Amygdala (tissue), 56 donors: ENCODE measurements around the gene GTF2IRD2.
"Not testable (repeated sequence)": the region's sequence is repeated elsewhere in the genome, so short reads cannot be mapped to it uniquely, and the experiment has no call there.

Experiments
- DNase-seq, 56 donors: peaks; one replicate each; lab custom pipeline; 2025; lab: John Stamatoyannopoulos, UW

Gene GTF2IRD2

DNA sequence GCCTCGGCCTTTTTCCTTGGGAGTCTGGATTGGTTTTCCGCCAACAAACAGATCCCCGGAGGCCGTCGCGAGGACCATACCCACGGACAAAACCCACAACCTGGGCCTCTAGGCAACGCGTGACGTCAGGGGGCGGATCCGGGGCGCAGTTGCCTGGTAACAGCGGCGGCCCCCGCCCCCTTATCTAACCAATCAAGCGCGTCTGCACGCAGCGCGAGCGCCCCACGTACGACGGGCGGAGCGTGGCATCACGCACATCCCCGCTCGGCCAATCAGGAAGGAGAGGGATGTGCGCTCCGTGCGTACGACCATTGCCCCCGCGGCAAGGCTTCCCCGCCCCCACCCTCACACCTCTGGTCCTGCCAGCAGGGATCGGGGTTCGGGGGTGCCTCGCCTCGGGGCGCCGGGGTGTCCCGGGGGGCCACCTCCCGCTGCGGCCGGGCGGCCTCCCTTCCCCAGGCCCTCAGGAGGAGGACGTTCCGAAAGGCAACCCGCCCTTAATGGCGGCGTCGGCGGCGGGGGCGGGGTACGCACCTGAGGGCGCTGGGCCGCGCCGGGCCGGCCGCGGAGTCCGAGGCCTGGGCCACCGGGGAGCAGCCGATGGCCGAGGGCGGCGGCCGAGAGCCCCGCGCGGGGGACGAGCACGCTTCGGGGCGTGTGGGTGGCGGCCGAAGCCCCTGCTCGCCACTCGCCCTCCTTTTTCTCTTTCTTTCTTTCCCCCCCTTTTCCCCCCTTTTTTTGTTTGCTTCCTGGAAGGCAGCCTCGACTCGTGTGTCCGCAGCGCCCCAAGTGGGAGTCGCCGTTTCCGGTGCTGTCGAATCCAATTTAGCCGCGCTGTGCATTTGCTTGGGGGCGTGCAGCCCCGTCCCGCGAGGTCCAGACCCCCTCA, at the start of gene GTF2IRD2:
Gene GTF2IRD2, minus strand, starts transcription at position 773 of the 889 bp plus-strand sequence. CDS start 15,227 bp downstream, outside the sequence.
- peak in 6 of 56 donors; percentile 21 to 63 (median 44) for DNase-seq

DNA sequence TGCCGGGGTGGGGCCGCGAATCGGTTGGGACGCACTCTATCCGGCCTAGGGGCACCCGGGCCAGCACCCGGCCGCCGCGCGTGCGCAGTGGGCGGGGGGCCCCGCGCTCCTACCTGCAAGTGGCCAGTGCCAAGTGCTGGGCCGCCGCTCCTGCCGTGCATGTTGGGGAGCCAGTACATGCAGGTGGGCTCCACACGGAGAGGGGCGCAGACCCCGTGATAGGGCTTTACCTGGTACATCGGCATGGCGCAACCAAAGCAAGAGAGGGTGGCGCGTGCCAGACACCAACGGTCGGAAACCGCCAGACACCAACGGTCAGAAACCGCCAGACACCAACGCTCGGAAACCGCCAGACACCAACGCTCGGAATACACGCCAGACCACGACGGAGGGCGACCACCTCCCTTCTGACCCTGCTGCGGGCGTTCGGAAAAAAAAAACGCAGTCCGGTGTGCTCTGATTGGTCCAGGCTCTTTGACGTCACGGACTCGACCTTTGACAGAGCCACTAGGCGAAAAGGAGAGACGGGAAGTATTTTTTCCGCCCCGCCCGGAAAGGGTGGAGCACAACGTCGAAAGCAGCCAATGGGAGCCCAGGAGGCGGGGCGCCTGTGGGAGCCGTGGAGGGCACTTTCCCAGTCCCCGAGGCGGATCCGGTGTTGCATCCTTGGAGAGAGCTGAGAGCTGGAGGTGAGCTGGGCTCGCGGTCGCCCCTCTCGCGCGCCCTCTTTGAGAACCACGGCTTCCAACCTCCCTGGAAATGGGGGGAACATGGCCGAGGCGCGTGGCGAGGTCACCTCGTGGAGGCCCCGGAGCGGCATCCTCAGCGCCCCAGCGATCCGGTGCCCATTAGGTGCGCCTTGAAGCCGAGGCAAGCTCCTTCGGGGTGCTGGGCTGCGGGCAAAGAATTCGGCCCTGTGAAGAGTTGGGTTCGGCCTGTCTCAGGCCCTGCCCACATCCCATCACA, 39.0 kb upstream of the GTF2IRD2 start:
- DNase-seq: peak in 49 of 56 donors; percentile 4 to 87 (median 63)

DNA sequence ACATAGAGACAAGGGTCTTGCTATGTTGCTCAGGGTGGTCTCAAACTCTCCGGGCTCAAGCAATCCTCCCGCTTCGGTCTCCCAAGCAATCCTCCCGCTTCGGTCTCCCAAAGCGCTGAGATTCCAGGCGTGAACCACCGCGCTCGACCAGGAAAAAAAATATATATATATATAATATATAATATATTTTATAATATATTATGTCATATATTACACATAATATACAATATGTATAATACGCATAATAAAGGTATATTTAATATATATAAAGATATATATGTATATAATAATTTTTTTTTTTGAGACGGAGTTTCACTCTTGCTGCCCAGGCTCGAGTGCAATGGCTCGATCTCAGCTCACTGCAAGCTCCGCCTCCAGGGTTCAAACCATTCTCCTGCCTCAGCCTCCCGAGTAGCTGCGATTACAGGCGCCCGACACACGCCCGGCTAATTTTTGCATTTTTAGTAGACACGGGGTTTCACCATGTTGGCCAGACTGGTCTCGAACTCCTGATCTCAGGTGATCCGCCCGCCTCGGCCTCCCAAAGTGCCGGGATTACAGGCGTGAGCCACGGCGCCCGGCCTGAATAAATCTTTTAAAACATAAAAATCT, 38.2 kb upstream of the GTF2IRD2 start:
- not testable (repeated sequence) for DNase-seq

DNA sequence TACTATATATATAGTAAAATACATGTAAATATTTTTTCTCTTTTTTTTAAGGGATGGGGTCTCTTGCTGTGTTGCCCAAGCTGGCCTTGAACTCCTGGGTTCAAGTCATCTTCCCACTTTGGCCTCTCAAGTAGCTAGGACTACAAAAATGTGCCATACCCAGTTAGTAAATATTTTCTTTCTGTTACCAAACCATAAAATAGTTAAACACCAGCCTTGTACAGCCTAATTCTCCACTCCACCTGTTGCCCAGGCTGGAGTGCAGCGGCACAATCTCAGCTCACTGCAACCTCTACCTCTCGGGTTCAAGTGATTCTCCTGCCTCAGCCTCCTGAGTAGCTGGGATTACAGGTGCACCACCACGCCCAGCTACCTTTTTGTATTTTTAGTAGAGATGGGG, 33.9 kb upstream of the GTF2IRD2 start:
- DNase-seq: not testable (repeated sequence)

DNA sequence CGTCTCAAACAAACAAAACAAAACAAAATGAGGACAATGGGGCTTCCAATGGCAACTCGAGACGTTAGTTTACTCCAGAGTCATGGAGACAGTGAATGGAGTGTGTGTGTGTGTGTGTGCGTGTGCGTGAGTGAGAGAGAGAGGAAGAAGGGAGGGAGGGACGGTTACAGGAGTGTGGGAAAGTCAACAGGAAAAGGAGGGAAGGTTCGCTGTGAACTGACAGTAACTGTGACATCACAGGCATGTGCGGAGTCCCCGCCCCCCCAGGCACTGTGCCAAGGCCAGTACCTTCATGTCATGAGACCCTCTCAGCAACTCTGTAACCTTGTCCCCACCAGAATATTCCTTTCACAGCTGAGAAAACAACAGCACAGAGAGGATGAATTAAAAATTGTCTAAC, 30.7 kb upstream of the GTF2IRD2 start:
- DNase-seq: not testable (repeated sequence)

DNA sequence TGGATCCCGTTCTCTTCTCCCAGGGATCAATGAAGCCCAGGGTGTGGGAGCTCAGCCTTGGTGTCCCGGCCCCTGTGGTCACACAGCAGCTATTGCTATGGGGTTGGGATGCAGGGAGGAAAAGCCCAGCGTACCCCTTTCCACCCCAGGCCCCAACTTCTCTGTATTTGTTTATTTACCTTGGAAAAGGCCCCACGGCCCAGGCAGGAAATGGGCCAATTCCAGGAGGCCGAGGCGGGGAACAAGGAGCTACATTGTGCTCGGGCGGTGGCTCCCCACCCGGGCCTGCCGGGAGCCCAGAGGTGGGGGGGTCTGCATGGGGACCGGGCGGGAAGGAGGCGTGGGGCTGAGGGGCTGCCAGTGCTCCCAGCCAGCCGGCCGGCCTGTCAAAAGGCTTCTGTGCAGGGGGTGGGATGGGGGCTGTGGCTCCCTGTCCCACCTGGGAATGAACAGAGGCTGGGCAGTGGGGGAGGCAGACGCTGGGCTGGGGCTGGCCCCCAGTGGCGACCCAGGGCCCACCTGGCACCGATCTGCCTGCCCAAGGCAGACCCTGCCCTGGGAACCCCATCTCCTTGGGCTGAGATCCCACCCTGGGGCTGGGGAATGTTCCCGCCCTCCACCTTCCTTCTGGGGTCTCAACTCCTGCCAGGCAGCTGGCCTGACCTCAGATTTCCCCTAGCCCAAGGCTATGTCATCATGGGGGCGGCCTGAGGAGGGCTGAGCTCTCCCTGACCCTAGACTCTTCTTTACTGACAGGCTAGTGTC, 23.5 kb upstream of the GTF2IRD2 start:
- DNase-seq: peak in 32 of 56 donors; percentile 3 to 70 (median 38)

DNA sequence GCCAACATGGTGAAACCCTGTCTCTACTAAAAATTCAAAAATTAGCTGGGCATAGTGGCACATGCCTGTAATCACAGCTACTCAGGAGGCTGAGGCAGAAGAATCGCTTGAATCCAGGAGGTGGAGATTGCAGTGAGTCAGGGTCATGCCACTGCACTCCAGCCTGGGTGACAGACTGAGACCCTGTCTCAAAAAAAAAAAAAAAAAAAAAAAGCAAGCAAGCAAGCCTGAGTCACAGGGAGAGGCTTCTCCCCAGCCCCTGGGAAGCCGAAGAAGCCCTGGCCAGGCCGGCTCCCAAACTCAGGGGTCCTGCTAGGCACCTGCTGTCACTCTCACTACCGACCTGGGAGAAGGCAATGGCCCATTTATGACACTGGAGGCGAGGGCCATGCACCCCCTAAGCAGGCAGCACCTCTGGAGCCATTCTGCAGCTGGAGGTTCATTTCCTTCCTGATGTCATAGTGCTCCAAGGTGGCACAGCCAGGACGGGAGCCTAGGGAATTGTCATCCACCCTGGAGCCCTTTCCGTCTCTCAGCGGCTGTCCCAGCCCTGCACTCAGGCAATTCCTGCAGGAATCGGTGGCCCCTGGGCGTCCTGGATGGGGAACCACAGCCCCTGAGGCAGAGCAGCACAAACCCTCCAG, 22.8 kb upstream of the GTF2IRD2 start:
- peak in 1 of 56 donors; percentile 0 for DNase-seq

DNA sequence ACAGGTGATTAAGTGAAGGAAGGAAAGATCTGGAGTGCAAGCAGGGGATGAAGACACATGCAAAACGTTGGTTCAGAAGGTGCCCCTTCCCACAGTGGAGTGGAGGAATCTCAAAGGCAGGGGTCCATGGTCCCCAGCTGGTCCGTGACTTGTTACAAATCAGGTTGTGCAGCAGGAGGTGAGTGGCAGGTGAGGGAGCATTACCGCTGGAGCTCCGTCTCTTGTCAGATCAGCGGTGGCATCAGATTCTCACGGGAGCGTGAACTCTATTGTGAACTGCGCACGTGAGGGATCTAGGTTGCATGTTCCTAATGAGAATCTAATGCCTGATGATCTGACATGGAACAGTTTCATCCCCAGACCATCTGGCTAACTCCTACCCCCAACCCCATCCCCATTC, 21.1 kb upstream of the GTF2IRD2 start:
- not testable (repeated sequence) for DNase-seq

DNA sequence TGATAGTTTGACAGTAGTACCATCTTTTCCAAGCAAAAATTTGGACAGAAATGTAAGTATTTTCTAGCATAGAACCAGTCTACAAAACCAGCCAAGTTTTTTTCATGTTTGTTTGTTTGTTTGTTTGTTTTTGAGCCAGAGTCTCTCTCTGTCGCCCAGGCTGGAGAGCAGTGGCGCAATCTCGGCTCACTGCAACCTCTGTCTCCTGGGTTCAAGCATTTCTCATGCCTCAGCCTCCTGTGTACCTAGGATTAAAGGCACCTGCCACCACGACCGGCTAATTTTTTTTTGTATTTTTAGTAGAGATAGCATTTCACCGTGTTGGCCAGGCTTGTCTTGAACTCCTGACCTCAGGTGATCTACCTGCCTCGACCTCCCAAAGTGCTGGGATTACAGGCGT, 14.4 kb upstream of the GTF2IRD2 start:
- DNase-seq: not testable (repeated sequence)

DNA sequence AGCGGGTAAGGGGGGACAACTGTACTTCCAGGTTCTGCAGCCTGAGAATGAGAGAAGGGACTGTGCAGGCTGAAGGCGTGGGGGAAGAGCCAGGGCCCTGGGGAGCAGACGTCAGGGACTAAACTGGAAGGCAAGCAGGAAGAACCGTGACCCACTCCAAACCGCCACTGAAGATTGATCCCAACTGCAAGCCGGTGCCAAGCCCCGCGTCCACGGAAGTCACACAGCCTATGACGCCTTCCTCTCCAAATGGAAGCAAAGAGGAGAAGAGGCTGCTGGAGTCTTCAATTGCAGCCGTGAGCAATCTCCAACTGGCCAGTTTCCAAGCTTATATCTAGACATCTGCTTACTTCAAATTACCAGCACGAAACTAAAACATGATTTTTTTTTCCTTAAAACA, 1.6 kb downstream of the GTF2IRD2 start:
- DNase-seq: not testable (repeated sequence)

DNA sequence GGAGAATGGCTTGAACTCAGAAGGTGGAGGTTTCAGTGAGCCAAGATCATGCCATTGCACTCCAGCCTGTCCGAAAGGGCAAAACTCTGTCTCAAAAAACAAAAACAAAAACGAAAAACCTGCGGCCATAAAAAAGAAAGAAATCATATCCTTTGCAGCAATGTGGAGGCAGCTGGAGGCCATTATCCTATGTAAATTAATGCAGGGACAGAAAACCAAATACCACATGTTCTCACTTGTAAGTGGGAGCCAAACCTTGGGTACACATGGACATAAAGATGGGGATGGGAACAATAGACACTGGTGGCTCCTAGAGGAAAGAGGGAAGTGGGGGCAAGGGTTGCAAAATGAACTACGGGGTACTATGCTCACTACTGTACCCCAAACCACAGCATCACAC, 21.0 kb downstream of the GTF2IRD2 start:
- DNase-seq: not testable (repeated sequence)

DNA sequence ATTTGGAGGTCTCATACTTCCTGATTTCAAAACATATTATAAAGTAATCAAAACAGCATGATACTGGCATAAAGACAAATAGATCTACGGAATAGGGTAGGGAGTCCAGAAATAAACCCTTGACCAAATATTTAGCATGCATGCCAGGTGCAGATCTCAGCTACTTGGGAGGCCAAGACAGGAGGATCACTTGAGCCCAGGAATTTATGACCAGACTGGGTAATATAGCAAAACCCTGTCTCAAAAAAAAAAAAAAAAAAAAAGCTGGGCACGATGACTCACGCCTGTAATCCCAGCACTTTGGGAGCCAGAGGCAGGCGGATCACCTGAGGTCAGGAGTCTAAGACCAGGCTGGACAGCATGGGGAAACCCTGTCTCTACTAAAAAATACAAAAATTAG, 21.4 kb downstream of the GTF2IRD2 start:
- DNase-seq: not testable (repeated sequence)

DNA sequence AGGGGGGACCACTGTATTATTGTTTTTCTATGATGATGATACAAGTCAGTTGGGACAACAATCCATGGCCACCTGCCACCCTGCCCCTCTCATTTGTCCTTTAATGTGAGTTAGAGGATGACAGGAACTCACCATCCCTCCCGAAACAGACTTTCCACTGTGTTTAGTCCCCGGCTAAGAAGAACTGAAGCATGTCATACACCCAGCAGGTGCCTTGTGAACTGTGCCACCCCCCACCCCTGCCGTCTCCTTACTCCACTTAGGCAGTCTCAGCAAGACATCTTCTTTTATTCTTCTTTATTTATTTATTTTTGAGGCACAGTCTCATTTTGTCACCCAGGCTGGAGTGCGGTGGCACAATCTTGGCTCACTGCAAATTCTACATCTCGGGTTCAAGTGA, 30.1 kb downstream of the GTF2IRD2 start:
- not testable (repeated sequence) for DNase-seq

DNA sequence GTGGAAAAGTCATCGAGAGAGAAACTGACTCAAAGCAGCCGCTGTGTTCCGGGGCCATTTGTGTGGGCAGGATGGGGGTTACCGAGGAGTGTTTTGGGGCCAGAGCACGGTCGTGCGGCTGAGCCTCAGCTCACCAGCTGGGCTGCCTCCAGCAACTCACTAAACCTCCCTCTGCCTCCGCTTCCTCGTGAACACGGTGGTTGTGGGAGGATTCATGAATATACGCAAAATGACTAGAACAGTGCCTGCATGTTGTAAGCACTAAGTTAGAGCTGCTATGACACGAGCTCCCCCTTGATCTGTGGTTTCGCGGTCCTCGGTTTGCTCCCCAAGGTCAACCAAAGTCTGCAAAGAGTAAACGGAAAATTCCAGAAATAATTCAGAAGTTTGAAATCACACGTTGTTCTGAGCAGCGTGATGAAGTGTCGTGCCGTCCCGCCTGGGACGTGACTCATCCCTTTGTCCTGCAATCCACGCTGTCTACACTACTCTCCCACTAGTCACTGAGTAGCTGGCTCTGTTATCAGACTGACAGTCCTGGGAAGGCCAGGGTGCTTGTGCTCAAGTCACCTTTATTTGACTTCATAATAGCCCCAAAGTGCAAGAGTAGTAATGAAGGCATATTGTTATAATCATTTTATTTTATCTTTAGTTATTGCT, 31.1 kb downstream of the GTF2IRD2 start:
- not testable (repeated sequence) for DNase-seq

DNA sequence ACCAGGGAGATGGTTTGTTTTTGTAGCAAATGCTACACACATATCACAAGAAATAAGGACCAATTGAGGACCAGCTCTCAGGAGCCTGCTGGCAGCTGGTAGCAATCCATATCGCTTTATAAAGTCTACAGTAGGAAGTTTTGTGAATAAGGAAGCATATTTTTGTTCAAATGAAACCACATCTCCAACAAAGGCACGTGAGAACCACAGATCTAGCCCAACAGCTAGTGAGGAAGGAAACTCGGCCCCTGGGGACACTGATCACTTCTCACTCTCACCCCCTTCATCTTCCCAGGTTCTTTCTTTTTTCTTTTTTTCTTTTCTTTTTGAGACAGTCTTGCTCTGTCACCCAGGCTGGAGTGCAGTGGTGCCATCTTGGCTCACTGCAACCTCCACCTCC, 35.5 kb downstream of the GTF2IRD2 start:
- DNase-seq: not testable (repeated sequence)

DNA sequence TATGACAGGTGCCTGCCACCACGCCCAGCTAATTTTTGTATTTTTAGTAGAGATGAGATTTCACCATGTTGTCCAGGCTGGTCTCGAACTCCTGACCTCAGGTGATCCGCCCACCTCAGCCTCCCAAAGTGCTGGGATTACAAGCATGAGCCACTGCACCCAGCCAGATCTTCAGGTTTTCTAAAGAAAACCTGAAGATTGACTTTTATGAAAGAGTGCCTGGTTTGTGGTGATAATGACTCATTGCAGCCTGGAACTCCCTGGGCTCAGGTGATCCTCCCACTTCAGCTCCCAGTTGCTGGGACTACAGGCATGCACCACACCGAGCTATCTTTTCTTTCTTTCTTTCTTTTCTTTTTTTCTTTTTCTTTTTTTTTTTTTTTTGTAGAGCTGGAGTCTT, 52.8 kb downstream of the GTF2IRD2 start:
- not testable (repeated sequence) for DNase-seq

DNA sequence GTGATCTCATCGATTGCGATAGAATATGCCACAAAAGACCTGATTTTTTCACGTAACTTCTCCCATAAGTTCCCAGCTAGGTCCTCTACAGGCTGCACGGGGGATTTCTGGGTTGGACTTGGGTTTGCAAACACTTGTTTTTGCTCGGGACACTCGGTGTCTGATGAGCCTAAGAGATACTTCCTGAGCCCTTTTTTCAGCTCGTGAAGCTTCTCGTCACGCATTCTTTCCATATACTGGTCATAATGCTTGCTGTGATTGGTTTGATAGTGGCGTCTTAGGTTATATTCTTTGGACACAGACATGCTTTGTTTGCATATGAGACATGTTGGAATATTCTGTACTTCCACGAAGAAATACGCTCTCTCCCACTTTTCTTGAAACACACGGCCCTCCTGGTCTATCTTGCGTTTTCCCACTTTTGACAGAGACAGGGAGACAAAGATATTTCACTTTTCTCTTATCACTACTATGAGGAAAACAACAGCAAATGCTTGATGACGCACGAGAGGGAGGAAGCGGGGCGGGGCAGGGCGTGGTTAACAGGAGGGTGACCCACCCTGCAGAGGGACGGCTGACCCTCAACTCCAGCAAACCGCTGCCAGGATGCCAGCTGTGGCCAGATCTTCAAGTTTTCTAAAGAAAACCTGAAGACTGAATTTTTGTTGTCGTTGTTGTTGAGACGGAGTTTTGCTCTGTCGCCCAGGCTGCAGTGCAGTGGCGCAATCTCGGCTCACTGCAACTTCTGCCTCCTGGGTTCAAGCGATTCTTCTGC, 53.4 kb downstream of the GTF2IRD2 start:
- DNase-seq: not testable (repeated sequence)
